GM18867 (cell line): Measurements from ENCODE around the gene ZFP57.

Experiments used
- ATAC-seq: cut with Tn5 transposase; IDR thresholded peaks from one replicate; pipeline ENCODE4 v1.9.1; 2021; ENCODE audit warnings: mild to moderate bottlenecking, moderate library complexity; ENCODE audit not compliant: unreplicated experiment

The ZFP57 gene

DNA sequence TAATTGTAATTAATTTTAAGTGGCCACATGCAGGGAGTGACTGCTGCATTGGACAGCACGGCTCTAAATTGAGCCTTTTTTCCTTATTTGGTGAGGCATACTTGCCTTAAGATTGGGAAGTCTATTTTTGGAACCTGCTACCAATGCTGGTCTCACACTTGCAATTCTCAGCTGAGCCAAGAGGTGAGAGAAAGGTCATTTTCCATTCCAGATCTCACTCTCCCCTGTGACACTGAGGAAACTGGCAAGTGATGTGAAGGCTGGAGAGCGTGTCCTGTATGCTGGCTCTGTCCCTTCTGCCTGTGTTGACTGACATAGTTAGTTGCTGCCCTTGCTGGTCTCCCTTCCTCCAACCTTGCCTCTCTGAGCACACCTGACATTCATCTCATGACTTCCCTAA is 24.8 kb downstream of the ZFP57 start:
- ATAC-seq, result no peak

DNA sequence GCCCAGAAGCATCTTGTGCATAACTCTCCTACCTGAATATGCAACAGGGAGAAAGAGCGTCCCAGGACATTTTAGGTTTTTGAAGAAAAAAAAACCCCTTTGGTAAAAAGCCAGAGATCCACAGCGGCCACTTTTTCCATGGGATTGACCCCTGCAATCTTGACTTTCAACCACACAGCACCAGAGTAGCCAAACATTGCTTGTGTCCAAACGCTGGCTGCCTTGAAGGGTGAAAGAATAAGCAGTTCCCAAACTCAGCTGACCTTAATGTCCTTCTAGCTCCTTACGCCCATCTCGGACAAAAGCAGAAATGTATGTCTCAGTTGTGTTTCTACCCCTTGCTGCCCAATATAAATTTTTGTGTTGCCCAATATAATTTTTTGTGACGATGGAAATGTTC is 25.3 kb downstream of the ZFP57 start:
- no peak for ATAC-seq

- ATAC-seq, result no peak
Observed at GRCh38 chr6:29653452-29654038, 27.4 kb downstream of the ZFP57 start.

- ATAC-seq, result no peak
Observed at GRCh38 chr6:29652198-29652584, 28.8 kb downstream of the ZFP57 start.

DNA sequence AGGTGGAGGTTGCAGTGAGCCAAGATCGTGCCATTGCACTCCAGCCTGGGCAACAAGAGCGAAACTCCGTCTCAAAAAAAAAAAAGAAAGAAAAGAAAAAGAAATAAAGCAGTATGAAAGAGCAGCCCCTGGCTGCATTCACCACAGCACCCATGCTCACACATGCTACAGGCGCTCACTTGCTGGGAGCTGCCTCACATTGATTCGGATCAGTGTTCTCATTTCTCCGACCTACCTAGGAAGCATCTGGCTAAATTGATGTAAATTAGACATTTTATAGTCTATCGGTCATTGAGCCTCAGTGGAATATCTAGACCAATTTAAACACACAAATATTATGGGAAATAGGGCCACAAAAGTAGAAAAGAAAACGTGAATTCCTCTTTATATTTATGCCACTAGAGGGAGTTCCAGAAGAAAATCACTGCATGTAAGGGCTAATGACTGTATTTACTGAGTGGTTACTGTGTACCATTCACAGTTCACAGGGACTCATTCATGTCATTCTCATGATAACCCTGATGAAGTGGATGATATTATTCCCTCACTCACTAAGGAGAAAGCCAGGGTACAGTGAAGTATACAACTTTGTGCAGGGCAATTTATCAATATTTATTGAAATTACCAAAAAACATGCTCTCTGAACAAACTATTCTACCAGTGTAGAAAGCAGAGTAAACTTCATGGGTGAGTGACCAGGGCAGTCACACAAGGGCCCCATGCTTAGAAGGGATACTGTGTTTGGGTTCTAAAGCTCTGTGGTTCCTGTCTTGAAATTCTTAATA is 29.3 kb downstream of the ZFP57 start:
- no peak for ATAC-seq

- ATAC-seq, result peak; percentile 96
Observed at GRCh38 chr6:29649701-29650673, 31.0 kb downstream of the ZFP57 start.

GRCh38 chr6:29647927-29648642 is 32.9 kb downstream of the ZFP57 start:
- no peak for ATAC-seq

GRCh38 chr6:29641430-29642148 is 39.4 kb downstream of the ZFP57 start:
- no peak for ATAC-seq

DNA sequence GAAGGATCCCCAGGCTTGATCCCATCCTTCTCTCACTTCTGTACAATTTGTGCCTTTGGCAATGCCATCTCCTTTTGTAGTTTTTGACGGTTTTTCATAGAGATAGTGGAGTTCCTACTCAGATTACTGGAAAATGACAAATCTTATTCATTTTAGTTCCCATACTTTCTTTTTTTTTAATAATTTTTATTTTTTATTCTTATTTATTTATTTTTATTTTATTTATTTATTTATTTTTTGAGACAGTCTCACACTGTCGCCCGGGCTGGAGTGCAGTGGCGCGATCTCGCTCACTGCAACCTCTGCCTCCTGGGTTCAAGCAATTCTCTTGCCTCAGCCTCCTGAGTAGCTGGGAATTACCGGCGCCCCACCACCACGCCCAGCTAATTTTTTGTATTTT is 43.7 kb downstream of the ZFP57 start:
- ATAC-seq, result no peak

DNA sequence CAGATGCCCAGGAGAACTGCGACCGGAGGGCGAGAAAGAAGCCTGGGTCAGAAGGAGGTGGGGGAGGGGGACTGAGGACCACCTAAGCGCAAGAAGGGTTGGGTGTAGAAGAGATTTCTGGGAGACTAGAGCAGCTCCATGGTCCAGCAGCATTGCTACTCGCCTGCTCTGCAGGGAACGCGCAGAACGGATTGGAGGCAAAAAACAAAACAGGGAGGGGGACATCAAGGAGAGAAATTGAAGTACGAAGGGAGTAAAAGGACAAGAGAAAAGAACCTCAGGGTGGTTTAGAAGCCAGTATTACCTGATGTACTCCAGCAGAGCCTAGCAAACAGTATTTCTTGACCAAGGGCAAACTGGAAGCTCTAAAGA is 47.4 kb downstream of the ZFP57 start:
- no peak for ATAC-seq

DNA sequence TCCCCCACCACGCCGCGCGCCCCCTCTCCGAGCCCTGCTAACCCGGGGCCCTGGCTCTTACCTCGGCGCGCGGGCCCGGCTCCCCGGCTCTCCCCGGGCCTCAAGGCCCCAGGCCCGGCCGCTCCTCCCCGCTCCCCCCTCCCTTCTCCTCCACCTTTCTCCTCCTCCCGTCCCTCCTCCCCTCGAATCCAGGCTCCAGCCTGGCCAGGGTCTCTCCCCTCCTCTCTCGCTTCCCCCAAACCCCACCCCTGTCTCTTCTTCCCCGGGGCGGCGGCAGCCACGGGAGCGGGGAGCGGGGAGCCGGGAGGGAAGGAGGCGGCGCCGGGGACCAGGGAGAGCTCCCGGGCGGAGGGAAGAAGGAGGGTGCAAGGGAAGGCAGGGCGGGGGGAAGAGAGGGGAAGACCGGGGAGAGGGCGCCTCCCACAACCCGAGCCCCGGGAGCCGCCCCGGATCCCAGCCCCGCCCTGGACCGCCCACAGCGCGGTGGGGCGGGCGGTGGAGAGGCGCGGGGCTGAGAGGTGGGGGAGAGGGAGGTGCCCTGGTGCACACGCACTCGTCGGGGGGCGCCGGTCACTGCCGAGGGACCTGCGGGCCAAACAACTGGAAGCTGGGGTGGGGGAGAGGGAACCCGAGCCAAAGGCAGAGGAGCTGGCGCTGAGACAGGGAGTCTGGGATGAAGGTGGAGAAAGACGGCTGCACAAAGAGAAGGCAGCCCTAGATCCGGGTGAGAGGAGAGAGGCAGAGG is 48.0 kb downstream of the ZFP57 start, which contains the start of gene GABBR1:
GABBR1 (minus strand) TSS at position 395 of the 745 bp plus-strand sequence. CDS start 798 bp downstream, outside the sequence.
- ATAC-seq, result peak; percentile 68

GRCh38 chr6:29631860-29632731 is 48.9 kb downstream of the ZFP57 start:
- peak; percentile 36 for ATAC-seq

GRCh38 chr6:29631209-29631810 is 49.6 kb downstream of the ZFP57 start:
- ATAC-seq, result no peak

- ATAC-seq, result no peak
Observed at GRCh38 chr6:29630315-29630714, 50.6 kb downstream of the ZFP57 start.

DNA sequence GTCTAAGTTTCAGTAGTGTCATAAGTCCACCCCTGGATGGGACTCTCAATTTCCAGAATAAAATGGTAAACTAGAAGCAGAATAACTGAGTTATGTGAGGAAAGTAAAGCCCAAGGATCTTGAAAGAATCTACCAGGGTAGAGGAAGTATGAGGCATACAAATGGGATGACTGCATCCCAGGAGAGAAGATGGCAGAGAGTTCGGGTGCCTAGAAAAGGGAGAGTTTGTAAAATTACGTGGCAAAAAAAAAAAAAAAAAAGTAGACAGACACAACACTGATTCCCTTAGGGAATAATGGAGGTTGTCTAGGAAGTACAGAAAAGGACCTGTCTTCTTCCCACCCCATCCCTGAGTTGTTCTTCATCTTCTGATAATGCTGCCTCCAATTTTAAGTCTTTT is 51.4 kb downstream of the ZFP57 start:
- ATAC-seq, result no peak

DNA sequence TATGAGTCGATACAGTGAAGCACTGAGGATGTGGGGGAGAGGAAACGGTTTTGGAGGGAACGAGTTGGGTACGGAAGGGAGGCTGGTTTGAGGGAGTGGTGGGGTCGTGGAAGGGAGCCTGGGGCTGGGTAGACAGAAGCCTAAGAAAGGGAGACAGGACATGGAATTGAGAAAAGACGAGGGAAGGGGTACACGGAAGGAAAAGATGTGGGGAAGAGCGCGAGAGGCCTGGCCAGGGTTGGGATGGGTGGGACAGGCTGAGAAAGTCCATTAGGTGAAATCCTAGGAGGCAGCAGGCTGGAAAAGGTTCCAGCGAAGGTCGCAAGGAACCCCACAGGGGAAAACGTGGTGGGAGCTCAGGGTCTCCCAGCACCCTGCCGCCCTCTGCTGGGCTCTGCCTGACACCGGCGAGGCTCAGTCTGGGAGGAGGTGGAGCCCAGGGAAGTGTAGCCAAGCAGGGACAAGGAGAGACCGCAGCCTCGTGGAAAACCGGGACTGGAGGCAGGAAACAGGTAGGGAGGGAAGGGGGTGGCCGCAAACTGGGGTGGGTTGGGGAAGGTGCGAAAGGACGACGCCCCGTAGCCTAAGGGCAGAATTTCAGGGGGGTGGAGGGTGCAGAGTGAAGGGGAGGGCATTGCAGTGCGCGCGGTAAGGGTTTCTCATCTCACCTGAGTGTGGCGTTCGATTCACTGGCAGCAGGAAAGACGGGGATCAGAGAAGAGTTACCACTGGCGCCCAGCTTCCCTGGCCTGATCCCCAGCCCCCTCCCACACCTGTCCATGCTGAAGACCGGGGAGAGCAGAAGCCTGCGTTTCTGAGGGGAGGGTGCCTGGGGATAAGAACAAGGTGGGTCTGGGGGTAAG is 52.3 kb downstream of the ZFP57 start:
- ATAC-seq, result no peak

- no peak for ATAC-seq
Observed at GRCh38 chr6:29627755-29628418, 53.1 kb downstream of the ZFP57 start.
